AG04450 (cell line): ENCODE measurements around the gene NSMF. TPM values are rescaled to one million over a fixed set of nuclear protein-coding genes. Genes with fewer than 3 reads are reported as not detected.
A peak's percentile ranks its signal among the peaks of the same experiment; 100 is the strongest.

Experiments
- CTCF ChIA-PET: fragments of 300-600, 350-600 bp; formaldehyde crosslinking; extraction: SDS; loops from one replicate; lab custom pipeline; 2022; ENCODE audit warnings: antibody characterized with exemption, inconsistent platforms; lab: Charles Lee
- POLR2A ChIA-PET: fragments of 350-600 bp; formaldehyde crosslinking; extraction: SDS; loops from one replicate; lab custom pipeline; 2021; ENCODE audit warnings: antibody characterized with exemption, inconsistent platforms; lab: Yijun Ruan, JAX
- DNase-seq: peaks from one replicate; pipeline ENCODE4 v3.0.0-alpha.2; 2011; ENCODE audit warnings: low read depth, low spot score
- H3K27ac ChIP-seq: one replicate; pipeline ENCODE4 v1.5.1; 2012; ENCODE audit warnings: low read depth, low read length, control low read depth
- H3K27me3 ChIP-seq: one replicate; pipeline ENCODE4 v1.6.0; 2012; ENCODE audit warnings: low read length; ENCODE audit not compliant: control insufficient read depth, insufficient read depth
- H3K4me3 ChIP-seq: 2 replicates; pipeline ENCODE4 v1.5.1; 2011; ENCODE audit warnings: mild to moderate bottlenecking, low read depth, low read length, control low read depth
- H3K9me3 ChIP-seq: 2 replicates; pipeline ENCODE4 v1.5.1; 2012; ENCODE audit warnings: low read length; ENCODE audit not compliant: control insufficient read depth, insufficient read depth
- CTCF ChIP-seq: IDR thresholded peaks from 2 replicates; pipeline ENCODE4 v1.5.1; 2011; ENCODE audit warnings: low read depth, low read length, control low read depth, inconsistent platforms
- polyA plus RNA-seq: library from polyadenylated mRNA; depleted of rRNA; stranded (reverse); fragments of >200 nt; gene quantifications from 2 replicates; pipeline ENCODE4 v1.2.3, GENCODE V29; 2011

The NSMF gene
- polyA plus RNA-seq, 1 experiment = 20.7 TPM

- no peak for TF ChIP-seq CTCF
- ChIA-PET CTCF (interaction anchor here (1.4 to 2.0 kb wide), 4 partner anchors 8 to 187 kb away, joined by 3 to 7 read pairs (median 6); no protein-coding TSS in a partner anchor), POLR2A (interaction anchor here (0.6 to 1.0 kb wide), 9 partner anchors 12 to 943 kb away, joined by 3 to 8 read pairs (median 4); partner anchors contain the start of genes DPH7 and TUBB4B)
- Histone ChIP-seq H3K27ac (no peak overlapping the region), H3K27me3 (peaks cover 4% of the 10 kb centered on the region), H3K9me3 (peaks cover 5% of the 10 kb centered on the region; the same call in 1 of the 2 replicates), H3K4me3 (peak overlapping the region; percentile 50; the same call in 1 of the 2 replicates)
- DNase-seq = no peak
These were observed 35.4 kb downstream of the NSMF start for GRCh38 chr9:137423514-137424291.

DNA sequence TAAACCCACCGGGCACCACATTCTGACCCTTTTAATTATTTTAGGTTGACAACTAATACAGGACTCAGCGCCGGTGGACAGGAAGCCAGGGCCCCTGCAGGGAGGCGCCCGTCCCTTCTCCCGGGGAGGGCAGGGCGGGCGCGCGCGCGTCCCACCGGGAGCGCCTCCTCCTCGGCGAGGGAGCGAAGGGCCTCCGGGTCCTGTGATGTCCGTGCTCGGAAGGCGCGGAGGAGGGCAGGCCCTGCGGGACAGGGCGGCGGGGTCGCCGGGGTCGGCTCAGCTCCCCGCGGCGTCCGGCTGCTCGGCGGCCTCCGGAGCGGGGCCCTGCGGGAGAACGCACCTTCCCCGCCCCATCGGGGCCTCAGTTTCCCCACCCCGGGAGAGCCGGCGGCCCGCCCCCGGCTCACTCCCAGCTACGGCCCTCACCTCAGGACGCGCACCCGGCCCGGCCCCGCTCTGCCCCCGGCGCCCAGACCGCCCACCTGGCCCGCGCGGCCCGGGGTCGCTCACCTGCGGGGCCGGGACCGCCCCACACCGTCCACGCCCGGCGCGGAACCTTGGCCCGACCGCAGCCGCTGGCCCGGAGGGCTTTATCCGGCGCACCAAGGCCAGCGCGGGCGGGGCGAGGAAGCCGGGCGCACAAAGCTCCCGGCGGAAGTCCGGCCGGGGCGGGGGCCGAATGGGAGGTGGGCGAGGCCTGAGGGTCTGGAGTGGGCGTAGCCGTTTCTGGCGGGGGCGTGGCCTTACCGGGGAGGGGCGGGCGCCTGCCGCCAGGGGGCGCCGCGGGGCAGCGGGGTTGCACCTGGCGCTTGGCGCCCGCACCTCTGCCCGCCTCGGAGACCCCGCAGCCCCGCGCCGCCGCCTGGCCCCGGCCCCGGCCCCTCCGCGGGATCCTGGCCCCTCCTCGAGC, 36.3 kb downstream of the NSMF start, which contains the start of the genes EXD3 and NOXA1:
Gene EXD3, minus strand, starts transcription at position 559 of the 910 bp plus-strand sequence. CDS start 27,805 bp downstream, outside the sequence.
Gene NOXA1, plus strand, starts transcription at position 790 of the 910 bp plus-strand sequence. CDS start 137 bp downstream, outside the sequence.
- ChIA-PET POLR2A (interaction anchor here (0.6 to 1.0 kb wide), 10 partner anchors 11 to 942 kb away, joined by 3 to 8 read pairs (median 4); partner anchors contain the start of genes DPH7 and TUBB4B), CTCF (interaction anchor here (0.6 to 2.0 kb wide), 28 partner anchors 9 to 204 kb away, joined by 3 to 29 read pairs (median 4); partner anchors contain the start of gene ENTPD8)
- H3K27me3 ChIP-seq = peaks cover 4% of the 10 kb centered on the region
- peaks cover under 1% of the 10 kb centered on the region; the same call in 1 of the 2 replicates for H3K9me3 ChIP-seq
- peak; percentile 53 for TF ChIP-seq CTCF
- H3K4me3 ChIP-seq = peak within 1 kb of the TSS; percentile 64
- no peak within 1 kb of the TSS for H3K27ac ChIP-seq
- DNase-seq = peak; percentile 71

- no peaks in the 10 kb centered on the region for H3K27me3 ChIP-seq
- TF ChIP-seq CTCF = no peak
- CTCF ChIA-PET = interaction anchor here (0.6 to 1.9 kb wide), 9 partner anchors 11 to 185 kb away, joined by 3 to 9 read pairs (median 4); no protein-coding TSS in a partner anchor
- no peaks in the 10 kb centered on the region; the same call in 1 of the 2 replicates for H3K9me3 ChIP-seq
- peak overlapping the region; percentile 64 for H3K4me3 ChIP-seq
- POLR2A ChIA-PET = interaction anchor here (1.0 kb wide), 1 partner anchor 135 kb away, joined by 3 read pairs; no protein-coding TSS in a partner anchor
- H3K27ac ChIP-seq = no peak overlapping the region
- no peak for DNase-seq
These were observed 37.1 kb downstream of the NSMF start for GRCh38 chr9:137421838-137422603.

GRCh38 chr9:137417161-137418021, 41.7 kb downstream of the NSMF start:
- CTCF ChIA-PET = no interaction called here
- POLR2A ChIA-PET = no interaction called here
- TF ChIP-seq CTCF = no peak
- Histone ChIP-seq H3K9me3 (no peaks in the 10 kb centered on the region; the same call in 1 of the 2 replicates), H3K27ac (no peak overlapping the region), H3K27me3 (no peaks in the 10 kb centered on the region), H3K4me3 (peak overlapping the region; percentile 40)
- no peak for DNase-seq
